NCI-H1105 (cell line): ENCODE data around the gene TCF7L1.
"Not testable (repeated sequence)": the region's sequence is repeated elsewhere in the genome, so short reads cannot be mapped to it uniquely, and the experiment has no call there.

ENCODE experiments used
- DNase-seq: peaks from one replicate; lab custom pipeline; 2025; lab: John Stamatoyannopoulos, UW

Gene TCF7L1, protein sequence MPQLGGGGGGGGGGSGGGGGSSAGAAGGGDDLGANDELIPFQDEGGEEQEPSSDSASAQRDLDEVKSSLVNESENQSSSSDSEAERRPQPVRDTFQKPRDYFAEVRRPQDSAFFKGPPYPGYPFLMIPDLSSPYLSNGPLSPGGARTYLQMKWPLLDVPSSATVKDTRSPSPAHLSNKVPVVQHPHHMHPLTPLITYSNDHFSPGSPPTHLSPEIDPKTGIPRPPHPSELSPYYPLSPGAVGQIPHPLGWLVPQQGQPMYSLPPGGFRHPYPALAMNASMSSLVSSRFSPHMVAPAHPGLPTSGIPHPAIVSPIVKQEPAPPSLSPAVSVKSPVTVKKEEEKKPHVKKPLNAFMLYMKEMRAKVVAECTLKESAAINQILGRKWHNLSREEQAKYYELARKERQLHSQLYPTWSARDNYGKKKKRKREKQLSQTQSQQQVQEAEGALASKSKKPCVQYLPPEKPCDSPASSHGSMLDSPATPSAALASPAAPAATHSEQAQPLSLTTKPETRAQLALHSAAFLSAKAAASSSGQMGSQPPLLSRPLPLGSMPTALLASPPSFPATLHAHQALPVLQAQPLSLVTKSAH

DNA sequence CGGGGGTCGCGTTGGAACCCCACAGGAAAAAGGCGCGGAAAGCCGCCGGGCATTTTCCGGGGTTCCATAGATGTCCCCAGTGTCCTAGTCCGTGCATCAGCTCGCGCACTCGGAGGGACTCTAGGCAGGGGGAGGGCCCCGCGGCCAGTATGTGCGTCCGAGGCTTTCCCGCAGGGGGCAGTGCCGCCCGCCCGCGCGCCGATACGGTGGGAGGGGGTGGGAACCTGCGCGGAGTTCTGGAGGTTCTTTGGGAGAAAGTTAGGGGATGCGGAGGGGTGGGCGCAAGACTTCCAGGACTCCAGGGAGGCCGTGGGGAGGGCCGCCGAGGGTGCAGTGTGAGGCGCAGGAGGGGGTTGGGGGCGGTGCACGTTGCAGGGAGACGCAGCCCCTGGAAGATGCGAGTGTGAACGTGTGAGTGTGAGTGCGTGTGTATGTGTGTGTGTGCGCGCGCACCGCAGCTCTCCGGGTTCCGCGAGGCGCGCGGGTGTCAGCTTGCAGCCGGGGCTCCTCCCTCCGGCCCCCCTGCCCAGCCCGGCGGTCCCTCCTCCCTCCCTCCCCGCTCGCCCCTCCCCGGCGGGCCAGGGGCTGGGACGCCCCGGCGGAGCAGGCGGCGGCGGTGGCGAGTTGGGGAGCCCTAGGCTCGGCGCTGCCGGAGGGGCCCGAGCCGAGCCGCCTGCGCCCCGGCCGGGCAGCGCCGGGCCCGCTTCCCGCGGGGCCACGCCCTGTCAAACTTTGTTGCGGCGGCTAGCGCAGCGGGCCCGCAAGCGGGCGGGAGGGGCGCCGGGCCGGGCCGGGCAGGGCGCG lies at the start of gene TCF7L1:
Gene TCF7L1 (plus strand): TSS at position 559 of the 804 bp plus-strand sequence. CDS start 293 bp downstream, outside the sequence.
- no peak for DNase-seq

DNA sequence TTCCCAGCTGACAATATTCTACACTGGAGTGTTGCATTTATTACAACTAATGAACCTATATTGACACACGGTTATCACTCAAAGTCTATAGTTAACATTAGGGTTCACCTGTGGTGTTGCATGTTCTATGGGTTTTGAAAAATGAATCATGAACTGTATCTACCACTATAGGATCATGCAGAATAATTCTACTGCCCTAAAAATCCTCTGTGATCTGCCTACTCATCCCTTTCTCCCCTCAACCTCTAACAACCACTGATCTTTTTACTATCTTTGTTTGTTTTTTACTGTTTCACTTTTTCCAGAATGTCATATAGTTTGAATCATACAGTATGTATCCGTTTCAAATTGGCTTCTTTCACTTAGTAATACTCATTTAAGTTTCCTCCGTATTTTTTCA lies 47.6 kb upstream of the TCF7L1 start:
- no peak for DNase-seq

DNA sequence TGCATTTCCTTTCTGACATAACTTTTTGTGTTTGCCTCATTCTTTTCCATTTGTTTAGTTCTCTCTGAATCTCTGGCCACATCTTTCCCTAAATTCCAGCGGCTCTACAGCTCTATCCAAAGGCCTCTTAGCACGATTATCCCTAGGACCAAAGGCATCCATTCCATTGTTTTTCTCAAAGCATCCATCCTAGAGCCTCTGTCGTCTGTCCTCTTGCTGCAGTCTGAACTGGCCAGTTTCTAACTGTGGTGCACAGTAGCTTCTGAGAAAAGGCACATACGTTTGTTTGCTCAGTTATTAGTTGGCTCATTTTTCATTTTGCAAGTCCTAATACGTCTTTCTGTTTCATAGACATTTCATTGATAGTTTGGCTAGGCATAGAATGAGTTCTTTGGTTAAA lies 45.7 kb upstream of the TCF7L1 start:
- no peak for DNase-seq

DNA sequence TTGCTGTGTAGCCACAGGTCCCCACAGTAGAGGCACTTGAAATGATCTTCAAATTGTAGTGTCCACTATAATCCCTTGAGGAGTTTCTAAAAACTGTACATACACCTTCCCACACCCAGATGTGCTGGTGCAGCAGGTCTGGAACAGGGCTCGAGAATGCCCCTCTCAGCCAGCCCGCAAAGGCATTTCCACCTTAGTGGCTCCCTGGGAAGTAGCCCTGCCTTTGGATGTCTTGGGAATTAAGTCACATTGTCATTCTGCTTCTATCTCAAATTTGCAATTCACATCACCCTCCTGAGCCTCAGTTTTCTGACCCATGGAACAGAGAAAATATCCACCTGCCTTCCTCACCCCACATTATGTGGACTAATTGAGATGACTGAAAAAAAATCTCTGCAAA lies 44.3 kb upstream of the TCF7L1 start:
- no peak for DNase-seq

DNA sequence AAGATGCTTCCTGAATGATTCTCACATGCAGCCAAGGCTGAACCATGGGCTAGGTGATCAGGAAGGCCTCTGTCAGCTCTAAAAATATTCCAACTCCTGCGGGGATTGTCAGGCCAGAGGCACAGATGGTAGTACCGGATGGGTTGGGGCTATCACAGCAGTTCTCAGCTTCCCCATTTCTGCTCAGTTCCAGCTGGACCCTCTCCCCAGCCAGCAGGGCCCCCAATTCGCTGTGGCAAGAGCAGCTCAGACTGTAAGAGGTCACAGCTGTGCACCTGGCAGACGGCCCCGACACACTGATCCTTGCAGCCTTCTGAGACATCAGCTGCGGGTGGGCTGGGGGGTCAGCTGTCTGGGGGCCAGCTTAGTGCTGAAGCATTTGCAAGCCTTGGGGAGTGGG lies 43.6 kb upstream of the TCF7L1 start:
- DNase-seq = no peak

DNA sequence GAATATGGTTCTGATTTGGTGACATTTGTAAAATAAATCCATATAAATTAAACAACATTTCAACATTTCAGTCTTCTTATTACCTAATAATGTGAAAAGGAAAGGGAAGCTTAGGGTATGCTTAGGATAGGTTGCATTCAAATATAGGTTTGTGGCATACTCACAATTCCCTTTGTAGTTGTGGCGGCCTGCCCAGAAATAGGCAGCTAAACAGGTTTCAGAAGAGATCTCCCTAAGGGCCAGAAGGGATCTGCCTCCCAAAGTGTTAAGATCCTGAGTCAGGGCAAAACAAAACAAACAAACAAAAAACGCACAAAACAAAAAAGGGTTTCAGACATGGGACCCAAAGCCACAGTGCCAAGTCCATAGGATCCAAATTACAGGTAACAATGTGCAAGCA lies 41.4 kb upstream of the TCF7L1 start:
- no peak for DNase-seq

DNA sequence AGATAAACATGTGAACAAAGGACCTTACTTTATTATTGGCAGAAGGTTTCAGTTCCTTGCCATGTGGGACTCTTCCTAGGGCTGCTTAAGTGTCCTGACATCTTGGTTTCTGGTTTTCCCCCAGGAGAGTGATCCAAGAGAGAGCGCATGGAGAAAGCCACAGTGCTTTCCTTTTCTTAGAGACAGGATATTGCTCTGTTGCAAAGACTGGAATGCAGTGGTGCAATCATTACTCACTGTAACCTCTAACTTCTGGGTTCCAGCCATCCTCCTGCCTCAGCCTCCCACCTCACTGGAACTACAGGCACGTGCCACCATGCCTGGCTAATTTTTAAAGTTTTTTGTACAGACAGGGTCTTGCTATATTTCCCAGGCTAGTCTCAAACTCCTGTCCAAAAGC lies 38.1 kb upstream of the TCF7L1 start:
- DNase-seq = no peak

DNA sequence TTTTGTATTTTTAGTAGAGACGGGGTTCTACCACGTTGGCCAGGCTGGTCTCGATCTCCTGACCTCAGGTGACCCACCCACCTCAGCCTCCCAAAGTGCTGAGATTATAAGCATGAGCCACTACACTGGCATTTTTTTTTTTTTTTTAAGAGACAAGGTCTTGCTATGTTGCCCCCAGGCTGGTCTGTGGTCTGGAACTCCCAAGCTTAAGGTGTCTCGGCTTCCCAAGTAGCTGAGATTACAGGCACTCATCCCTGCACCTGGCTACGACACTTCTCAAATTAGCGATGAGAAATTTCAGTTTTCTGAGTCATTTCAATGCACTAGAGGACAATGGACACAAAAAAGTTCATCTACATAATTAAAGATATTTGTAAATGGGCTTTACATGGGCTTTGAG lies 36.6 kb upstream of the TCF7L1 start:
- no peak for DNase-seq

DNA sequence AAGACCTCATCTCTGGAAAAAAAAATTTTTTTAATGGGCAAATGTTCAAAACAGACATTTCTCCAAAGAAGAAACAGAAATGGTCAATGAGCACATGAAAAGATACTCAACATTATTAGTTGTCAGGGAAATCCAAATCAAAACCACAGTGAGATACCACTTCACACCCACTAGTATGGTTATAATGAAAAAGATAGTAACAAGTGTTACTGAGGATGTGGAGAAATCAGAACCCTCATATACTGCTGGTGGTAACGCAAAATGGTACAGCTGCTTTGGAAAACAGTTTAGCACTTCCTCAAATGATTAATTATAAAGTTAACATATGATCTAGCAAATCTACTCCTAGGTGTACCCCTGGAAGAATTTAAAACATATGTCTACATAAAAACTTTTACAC lies 29.0 kb upstream of the TCF7L1 start:
- no peak for DNase-seq

DNA sequence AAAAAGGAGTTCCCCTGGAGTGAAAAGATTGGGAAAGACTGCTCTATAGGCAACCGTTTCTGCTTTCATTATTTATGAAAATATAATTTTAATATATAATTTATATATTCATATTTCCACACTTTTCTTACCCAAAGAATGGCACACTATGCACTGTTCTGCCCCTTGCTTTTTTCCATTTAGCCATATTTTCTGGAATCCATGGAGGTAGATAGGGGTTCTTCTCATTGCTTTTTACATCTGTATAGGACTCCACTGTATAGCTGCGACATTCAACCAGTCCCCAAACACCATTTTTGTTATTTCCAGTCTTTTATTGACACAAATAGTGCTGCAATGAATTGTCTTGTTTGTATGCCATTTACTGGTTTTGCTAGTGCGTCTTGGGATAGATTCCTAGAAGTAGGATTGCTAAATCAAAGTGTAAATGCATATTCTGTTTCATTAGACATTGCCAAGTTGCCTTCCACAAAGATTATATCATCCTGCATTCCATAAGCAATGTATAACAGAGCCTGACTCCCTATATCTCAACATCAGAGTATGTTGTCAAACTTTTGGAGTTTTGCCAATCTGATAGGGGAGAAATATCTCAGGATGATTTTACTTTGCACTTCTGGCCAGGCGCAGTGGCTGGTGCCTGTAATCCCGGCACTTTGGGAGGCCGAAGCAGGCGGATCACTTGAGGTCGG lies 26.6 kb upstream of the TCF7L1 start:
- DNase-seq = no peak

DNA sequence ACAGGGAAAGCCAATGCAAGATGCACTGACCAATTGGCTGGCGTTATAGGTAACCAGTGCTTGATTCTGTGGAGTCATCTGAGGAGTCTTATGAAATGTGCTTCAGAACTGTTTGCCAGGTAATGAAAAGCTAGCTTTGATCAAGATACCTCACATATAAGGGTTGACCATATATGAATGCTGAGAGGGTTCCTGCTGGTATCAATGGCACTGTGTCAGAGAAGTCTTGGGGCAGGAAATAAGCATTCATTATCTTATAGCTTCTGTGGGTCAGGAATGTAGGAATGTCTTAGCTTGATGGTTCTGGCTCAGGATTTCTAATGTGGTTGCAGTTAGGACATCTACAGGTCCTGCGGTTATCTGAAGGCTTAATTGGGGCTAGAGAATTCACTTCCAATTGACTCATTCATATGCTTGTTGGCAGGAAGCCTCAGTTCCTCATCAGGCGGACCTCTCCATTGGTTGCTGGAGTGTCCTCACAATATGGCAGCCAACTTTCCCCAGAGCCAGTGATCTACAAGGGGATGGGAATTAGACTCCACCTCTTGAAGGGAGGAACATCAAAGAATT lies 22.1 kb upstream of the TCF7L1 start:
- no peak for DNase-seq

DNA sequence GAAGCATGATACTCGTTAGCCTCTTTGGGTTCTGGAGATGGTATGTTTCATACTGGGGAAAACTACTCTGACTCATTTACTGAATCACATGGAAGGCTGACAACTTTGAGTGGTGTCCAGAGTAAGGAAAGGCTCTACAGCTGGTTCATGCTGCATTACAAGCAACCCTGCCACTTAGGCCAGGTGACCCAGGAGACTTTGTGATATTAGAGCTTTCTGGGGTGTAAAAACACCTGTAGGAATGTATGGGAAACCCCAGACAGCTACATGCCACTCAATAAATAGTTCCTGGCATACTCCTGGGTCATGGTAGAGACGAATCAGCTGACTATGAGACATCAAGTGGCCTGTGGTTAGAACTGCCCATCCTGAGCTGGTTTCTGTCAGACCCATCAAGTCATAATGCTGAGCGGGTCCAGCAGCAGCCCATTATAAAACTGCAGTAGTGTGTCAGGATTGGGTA lies 21.3 kb upstream of the TCF7L1 start:
- no peak for DNase-seq

DNA sequence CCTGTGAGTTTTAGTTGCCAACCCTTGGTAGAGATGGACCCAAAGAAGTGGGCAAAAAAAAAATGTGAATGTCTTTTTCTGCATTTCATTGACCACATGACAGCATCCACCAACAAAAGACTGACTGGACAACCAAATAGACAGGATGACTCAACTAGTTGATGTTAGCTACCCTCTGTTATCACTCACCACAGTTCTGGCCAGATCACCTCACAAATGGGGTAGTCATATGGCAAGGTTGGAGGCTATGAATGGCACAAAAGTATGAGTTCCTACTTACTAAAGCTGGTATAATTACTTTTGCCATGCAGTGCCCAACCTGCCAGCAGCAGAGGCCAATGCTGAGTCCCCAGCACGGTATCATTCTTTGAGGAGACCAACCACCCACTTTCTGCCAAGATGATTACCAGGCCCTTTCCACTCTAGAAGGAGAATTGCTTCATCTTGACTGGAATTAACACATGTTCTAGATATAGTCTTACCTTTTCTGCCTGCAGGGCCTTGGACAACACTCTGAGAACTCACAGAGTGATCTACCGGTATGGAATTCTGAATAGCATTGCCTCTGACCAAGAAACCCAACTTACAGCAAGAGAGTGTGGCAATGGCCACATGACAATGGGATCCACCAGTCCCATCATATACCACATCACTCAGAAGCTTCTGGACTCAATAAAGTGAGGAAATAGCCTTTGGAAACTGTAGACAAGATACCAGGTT lies 20.1 kb upstream of the TCF7L1 start:
- DNase-seq = no peak

DNA sequence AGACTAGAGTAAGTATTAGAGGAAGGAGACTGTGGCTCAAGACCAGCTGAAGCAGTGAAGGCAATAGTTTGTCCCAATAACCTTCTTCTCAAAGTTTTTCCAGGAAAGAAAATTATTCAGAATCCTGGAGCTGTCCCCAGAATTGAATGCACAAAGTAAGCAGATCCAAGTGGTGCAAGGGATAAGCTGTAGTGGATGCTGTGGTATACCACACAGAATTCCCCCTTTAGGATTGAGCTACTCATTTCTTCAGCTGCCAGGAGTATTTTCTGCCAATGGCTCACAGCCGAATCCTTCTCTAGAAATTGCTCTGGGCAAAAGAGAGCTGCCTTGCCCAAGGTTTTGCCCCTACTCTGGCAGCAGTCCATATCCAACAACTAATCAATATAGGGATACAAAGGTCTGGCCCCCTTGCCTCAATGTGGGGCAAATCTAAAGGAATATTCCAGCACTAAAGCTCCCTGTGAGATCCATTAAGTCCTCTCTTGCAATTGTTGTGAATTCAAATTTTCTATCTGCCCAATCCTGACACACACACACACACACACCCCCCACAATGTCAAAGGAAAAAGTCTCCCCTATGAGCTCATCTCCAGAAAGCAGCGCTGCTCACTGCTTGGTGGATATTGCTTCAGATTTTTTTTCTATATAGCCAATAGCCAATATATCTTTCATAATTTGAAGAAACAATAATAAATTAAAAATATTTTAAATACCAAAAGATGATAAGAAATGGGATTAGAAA lies 18.4 kb upstream of the TCF7L1 start:
- DNase-seq = no peak

DNA sequence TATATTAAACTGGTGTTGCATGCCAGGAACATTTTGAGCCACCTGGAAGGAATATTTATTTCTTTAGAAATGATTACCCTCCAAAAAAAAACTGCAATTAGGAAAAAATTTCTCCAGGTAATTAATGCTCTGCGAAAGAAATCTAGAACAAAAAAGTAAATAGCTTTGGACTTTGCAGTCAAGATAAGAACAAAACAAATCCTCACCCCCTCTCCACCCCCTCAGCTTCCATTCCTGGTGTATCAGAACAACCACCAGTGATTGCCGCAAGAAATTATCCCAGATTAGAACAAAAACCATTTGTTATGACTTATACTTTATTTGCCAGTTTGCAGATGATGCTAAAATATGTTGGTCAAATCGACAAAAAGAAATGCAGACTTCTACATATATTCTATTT lies 17.0 kb upstream of the TCF7L1 start:
- DNase-seq = no peak

DNA sequence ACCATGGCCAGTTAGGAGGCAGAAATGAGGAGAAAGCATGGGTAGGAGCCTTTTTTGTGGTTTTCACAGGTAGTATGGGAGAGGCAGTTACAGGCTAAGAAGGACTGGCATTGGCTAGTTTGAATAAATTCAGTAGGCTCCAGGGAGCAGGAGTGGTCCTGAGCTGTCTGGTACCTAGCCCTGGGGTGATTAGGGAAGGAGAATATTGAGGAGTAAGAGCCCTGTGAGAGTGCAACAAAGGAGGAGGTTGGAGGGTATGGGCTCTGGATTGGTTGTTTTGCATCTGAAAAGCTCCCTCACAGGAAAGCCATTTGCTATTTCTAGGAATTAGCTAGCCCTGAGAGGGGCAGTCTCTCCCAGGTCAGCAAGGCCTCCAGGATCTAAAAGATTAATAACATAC lies 13.3 kb upstream of the TCF7L1 start:
- DNase-seq = no peak

DNA sequence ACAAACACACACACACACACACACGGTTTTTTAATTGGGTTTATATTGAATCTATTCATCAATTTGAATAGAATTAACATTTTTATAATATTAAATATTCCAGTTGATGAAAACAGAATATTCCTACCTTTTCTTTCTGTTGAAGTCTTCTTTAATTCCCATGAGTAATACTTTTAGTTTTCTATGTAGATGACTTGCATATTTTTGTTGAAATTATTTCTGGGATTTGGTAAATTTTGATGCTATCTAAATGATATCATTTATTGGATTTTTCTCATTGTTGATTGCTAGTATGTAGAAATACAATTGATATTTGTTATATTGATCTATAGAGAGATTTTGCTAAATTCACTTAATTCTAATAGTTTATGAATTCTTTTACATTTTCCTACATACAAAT lies 12.8 kb upstream of the TCF7L1 start:
- no peak for DNase-seq

DNA sequence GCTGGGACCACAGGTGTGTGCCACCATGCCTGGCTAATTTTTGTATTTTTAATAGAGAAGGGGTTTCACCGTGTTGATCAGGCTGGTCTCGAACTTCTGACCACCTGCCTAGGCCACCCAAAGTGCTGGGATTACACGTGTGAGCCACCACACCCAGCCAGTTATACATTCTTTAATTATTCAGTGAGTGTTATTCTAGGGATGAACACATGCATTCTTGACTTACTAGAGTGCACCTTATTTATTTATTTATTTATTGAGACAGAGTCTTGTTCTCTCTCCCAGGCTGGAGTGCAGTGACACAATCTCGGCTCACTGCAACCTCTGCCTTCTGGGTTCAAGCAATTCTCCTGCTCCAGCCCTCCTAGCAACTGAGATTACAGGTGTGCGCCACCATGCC lies 6.7 kb upstream of the TCF7L1 start:
- not testable (repeated sequence) for DNase-seq

DNA sequence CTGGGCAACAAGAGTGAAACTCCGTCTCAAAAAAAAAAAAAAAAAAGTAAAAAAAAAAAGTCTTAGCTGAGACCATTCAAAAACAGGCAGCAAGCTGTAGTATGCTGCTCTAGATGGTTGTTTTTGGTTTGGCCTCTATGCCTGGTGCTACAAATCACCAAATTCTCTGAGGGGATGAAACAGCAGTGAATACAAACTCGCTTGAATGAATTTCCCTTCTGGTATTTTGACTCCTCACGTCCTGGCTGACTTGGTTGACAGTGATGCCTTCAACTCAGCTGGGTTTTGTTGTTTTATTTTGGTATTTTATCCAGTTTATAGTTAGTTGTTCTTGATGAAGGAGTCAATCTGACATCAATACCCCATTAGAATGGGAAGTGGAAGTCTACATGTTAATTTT lies 3.3 kb upstream of the TCF7L1 start:
- DNase-seq = no peak

DNA sequence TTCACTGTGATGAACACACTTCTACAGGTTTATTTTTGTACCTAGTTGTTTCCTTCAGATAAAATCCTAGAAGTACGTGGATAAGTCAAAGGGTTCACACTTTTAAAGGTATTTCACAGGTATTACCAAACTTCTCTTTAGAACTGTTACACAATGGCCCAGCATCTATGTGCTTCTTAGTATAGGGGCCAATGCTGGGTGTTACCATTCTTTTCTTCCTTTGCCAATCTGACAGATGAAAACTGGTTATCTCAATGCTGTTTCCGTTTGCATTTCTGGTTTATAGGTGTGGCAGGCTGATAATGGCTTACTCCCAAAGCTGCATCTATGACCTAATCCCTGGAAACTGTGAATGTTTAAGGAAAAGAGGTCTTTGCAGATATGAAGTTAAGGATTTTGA lies 2.8 kb upstream of the TCF7L1 start:
- DNase-seq = no peak

DNA sequence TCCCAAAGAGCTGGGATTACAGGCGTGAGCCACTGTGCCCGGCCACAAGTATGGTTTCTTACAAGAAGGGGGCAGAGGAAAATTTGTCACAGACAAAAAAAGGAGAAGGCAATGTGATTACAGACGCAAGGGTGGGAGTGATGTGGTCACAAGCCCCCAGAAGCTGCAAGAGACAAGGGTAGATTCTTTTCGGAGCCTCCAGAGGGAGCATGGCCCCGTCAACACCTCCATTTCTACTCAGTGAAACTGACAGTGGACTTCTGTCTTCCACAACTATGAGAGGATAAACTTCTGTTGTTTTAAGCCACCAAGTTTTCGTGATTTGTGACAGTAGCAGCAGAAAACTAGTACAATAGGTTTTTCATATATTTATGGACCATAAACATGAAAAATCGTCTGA lies 2.1 kb upstream of the TCF7L1 start:
- no peak for DNase-seq
